Retinal pigment epithelial cell (primary cell): Measurements from ENCODE around the gene ECT2.
"Not testable (repeated sequence)": the region's sequence is repeated elsewhere in the genome, so short reads cannot be mapped to it uniquely, and the experiment has no call there.

ENCODE experiments used
- DNase-seq: peaks from one replicate; pipeline ENCODE4 v3.0.0-alpha.2; 2010; ENCODE audit warnings: low read depth
- H3K4me3 ChIP-seq: 2 replicates; pipeline ENCODE4 v1.5.1; 2011; ENCODE audit warnings: mild to moderate bottlenecking, low read length, control low read depth, moderate library complexity
- CTCF ChIP-seq: conservative IDR thresholded peaks from 2 replicates; pipeline ENCODE4 v1.5.1; 2011; ENCODE audit warnings: low read depth, low read length, control low read depth, inconsistent platforms

ECT2 gene

GRCh38 chr3:172820492-172820891 lies 70.0 kb downstream of the ECT2 start:
- no peak for DNase-seq
- H3K4me3 ChIP-seq = no peak overlapping the region
- TF ChIP-seq CTCF = no peak

GRCh38 chr3:172824229-172824628 lies 73.7 kb downstream of the ECT2 start:
- TF ChIP-seq CTCF = no peak
- no peak overlapping the region for H3K4me3 ChIP-seq
- DNase-seq = no peak

GRCh38 chr3:172827231-172827630 lies 76.7 kb downstream of the ECT2 start:
- H3K4me3 ChIP-seq, DNase-seq: not testable (repeated sequence)

- no peak for DNase-seq
- no peak for TF ChIP-seq CTCF
- H3K4me3 ChIP-seq = no peak overlapping the region
These were observed 82.5 kb downstream of the ECT2 start for GRCh38 chr3:172832983-172833382.

- DNase-seq = no peak
- TF ChIP-seq CTCF = peak; percentile 78
- no peak overlapping the region for H3K4me3 ChIP-seq
These were observed 86.0 kb downstream of the ECT2 start for GRCh38 chr3:172836390-172836997.

GRCh38 chr3:172839679-172840078 lies 89.2 kb downstream of the ECT2 start:
- no peak overlapping the region for H3K4me3 ChIP-seq
- no peak for DNase-seq
- no peak for TF ChIP-seq CTCF

GRCh38 chr3:172840463-172840862 lies 89.9 kb downstream of the ECT2 start:
- TF ChIP-seq CTCF = no peak
- no peak overlapping the region for H3K4me3 ChIP-seq
- no peak for DNase-seq

GRCh38 chr3:172840913-172841312 lies 90.4 kb downstream of the ECT2 start:
- TF ChIP-seq CTCF = no peak

More at GRCh38 chr3:172840913-172841312, 90.4 kb downstream of the ECT2 start:
- no peak overlapping the region for H3K4me3 ChIP-seq
- no peak for DNase-seq
